PFSK-1 (cell line): ENCODE data around the gene OS9.

ENCODE experiments used
- FOXP2 ChIP-seq: optimal IDR thresholded peaks from 2 replicates; pipeline ENCODE3; 2011; ENCODE audit warnings: borderline replicate concordance, control low read depth, inconsistent platforms; ENCODE audit not compliant: insufficient read depth; ENCODE audit errors: extremely low read length, extremely low read depth
- POLR2AphosphoS5 ChIP-seq: IDR thresholded peaks from 2 replicates; pipeline ENCODE4 v1.6.1; 2012; ENCODE audit warnings: low read depth, mild to moderate bottlenecking, control low read depth, low read length, moderate library complexity
- SIN3A ChIP-seq: IDR thresholded peaks from 2 replicates; pipeline ENCODE4 v1.6.1; 2012; ENCODE audit warnings: mild to moderate bottlenecking, low read length, moderate library complexity, borderline replicate concordance; ENCODE audit not compliant: insufficient read depth
- TAF1 ChIP-seq: IDR thresholded peaks from 2 replicates; pipeline ENCODE4 v1.6.1; 2012; ENCODE audit warnings: low read length, control low read depth, borderline replicate concordance; ENCODE audit not compliant: insufficient read depth
- TF ChIP-seq, protein P1 (sequence below), 2 experiments: IDR thresholded peaks; 2 replicates each; pipeline versions ENCODE4 v1.6.1 to v1.8.0; 2011 to 2012; ENCODE audit warnings: low read depth in 2 of 2, low read length in 2 of 2, control low read depth in 1 of 2, inconsistent platforms in 1 of 2, mild to moderate bottlenecking in 1 of 2, moderate library complexity in 1 of 2; ENCODE audit not compliant: insufficient read depth in 1 of 2

The OS9 gene

DNA sequence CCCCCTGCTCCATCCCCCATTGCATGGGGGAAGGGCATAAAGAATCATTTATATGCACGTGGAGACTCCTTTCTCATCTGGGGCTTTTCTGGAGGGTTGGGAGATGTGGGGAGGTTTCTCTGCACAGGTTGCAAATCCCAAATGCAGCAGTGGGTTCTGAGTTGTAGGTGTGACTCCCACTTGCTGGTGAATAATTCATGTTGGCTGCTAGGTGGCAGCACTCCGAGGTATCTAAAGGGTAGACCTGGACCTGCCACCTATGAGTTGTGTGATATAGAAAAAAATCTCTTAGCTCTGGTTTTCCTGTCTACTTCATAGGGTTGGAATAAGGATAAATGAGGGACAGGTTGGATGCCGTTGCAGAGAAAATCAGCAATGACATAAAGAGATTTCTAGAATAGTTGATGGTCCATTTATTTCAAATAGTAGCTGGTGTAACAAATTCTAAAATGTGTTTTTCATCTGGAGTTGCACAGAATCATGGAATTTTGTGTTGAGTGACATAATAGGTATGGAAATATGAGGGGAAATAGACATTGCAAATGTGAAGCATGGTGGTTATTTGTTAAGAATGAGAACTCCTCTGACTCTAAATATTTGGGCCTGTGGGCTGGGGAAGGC is 65.5 kb downstream of the OS9 start:
- TF ChIP-seq, protein P1, sequence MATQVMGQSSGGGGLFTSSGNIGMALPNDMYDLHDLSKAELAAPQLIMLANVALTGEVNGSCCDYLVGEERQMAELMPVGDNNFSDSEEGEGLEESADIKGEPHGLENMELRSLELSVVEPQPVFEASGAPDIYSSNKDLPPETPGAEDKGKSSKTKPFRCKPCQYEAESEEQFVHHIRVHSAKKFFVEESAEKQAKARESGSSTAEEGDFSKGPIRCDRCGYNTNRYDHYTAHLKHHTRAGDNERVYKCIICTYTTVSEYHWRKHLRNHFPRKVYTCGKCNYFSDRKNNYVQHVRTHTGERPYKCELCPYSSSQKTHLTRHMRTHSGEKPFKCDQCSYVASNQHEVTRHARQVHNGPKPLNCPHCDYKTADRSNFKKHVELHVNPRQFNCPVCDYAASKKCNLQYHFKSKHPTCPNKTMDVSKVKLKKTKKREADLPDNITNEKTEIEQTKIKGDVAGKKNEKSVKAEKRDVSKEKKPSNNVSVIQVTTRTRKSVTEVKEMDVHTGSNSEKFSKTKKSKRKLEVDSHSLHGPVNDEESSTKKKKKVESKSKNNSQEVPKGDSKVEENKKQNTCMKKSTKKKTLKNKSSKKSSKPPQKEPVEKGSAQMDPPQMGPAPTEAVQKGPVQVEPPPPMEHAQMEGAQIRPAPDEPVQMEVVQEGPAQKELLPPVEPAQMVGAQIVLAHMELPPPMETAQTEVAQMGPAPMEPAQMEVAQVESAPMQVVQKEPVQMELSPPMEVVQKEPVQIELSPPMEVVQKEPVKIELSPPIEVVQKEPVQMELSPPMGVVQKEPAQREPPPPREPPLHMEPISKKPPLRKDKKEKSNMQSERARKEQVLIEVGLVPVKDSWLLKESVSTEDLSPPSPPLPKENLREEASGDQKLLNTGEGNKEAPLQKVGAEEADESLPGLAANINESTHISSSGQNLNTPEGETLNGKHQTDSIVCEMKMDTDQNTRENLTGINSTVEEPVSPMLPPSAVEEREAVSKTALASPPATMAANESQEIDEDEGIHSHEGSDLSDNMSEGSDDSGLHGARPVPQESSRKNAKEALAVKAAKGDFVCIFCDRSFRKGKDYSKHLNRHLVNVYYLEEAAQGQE (IDR thresholded peaks at IDR 0.05; ENCODE audit: insufficient read depth in 1 of 2, low read depth in 2 of 2, low read length in 2 of 2) = no peak
- no peak for TF ChIP-seq SIN3A
- no peak for TF ChIP-seq FOXP2
- TF ChIP-seq POLR2AphosphoS5 = no peak
- no peak for TF ChIP-seq TAF1

DNA sequence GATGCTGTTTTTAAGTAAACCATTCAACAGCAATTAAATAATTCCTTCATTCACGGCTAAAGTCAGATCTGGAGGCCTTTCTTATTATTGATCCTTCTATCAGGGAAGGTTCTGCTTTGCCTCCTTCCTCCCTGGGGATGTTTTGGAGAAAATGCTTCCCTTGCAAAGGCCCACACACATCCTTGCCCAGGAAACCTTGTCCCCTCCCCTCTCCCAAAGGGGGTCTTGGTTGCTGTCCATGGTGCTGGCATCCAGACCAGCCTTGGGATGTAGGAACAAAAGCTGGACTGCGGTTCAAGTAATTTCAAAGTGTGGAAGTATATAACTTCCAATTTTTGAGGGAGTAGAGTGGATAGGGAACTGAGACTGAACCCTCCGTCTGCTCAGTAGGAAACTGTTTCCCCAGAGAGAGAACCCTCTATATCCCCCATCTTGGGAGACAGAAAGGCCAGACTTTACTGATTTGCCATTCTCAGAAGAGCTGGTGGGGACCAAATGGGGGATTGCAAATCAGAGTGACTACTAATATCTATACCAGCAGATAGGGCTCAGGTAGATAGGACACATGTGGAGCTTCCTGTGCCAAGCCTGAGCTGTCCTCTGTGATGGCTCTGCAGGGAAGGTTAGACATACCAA is 66.5 kb downstream of the OS9 start:
- TF ChIP-seq, protein P1 (IDR thresholded peaks at IDR 0.05; ENCODE audit: insufficient read depth in 1 of 2, low read depth in 2 of 2, low read length in 2 of 2) = peak; percentile 87 to 97
- TF ChIP-seq SIN3A (no peak), TAF1 (no peak), FOXP2 (no peak), POLR2AphosphoS5 (no peak)

DNA sequence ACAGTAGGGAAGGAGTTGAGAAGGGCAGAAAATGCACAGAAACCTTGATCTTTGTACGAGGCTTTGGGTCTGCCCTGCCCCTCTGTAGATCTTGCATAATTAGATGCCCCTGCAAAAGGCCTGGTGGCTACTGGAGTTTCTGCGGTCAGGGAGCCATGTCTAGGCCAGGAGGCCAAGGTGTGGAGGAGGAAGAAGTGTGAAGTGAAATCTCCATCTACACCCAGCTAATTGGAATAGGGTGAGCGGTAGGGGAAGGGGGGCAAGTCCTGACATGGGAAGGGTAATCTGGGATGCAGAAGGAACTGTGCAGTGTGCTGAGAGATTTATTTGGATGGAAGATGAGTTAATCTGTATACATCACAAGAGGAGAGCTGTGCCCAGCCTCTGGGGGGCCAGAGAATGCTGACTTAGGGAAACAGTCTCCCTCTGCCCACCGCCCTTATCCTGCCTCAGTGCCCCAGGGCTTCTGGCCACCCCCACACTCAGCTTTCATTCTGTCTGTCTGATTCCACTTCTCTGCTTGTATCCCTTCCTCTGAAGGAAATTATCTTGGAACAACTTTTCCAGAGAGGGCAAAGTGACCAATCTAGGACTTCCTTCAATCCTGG is 67.6 kb downstream of the OS9 start:
- no peak for TF ChIP-seq SIN3A

DNA sequence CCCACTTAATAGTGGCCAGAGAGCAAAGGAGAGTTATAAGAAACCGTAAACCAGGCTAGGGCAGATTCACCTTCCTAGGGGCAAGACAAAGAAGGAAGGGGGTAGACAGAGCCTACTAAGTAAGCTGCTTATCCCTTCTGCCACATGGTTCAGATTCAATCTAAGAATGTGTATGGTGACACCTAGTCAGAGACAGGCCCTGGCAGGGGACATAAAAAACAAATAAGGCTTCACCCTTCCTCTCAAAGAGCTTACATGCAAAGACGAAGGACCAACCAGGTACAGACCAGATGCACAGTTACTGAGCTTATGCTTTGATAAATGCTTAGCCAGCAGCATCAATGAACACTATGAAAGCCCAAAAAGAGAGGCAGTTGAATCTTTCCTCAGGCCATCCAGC is 68.5 kb downstream of the OS9 start:
- TF ChIP-seq FOXP2 (no peak), POLR2AphosphoS5 (no peak)

DNA sequence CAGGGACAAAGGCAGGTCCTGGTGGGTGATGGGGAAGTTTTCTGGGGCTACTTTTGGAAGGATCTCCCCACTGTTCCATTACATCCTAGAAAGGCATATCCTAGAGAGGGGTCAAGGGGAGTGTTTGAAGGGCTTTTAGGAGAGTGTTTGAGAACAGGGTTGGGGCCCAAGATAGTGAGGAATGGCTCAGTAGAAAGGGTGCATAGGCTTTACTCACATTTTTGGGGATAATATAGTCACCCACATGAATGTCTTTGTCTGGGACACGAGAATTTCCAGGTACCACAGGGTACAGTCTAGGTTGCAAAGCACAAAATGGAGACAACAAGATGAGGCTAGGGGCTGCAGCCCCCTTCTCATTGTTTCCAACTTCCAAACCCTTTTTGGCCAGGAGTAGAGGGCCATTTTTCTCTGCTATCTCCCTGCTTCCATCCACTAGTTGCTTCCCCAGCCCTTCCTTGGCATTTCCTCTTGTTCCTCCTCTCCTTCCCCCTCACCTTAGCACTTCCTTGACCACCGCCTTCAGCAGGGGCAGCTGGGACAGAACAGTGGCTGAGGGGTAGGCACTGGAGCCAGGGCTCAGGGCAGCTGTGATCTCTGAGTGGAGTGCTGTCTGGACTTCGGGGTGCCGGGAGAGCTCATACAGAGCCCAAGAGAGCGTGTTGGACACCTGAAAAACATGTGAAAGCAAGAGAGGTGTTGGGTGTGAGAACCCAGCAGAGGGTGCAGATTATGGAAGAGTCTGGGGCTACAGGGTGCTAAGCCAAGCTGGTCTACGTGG is 70.1 kb downstream of the OS9 start:
- no peak for TF ChIP-seq POLR2AphosphoS5
- TF ChIP-seq, protein P1 (IDR thresholded peaks at IDR 0.05; ENCODE audit: insufficient read depth in 1 of 2, low read depth in 2 of 2, low read length in 2 of 2) = no peak
- no peak for TF ChIP-seq SIN3A
- TF ChIP-seq TAF1 = no peak
- no peak for TF ChIP-seq FOXP2

DNA sequence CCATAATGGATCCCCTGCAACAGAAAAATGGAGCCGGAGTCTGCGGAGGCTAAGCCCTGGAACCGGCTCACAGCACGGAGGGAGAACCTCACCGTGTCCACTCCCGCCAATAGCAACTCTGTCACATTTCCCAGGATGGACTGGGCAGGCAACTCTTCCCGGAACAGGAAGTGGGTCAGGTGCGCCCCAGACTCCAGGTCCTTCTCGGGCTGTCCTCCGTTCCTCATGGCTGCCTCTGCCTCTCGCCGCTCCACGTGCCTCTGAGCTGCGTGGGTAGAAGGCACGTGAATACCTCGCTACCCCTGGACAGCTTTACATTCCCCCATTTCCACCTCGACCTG is 70.7 kb downstream of the OS9 start:
- no peak for TF ChIP-seq SIN3A
- TF ChIP-seq FOXP2 = no peak
- TF ChIP-seq, protein P1 (IDR thresholded peaks at IDR 0.05; ENCODE audit: insufficient read depth in 1 of 2, low read depth in 2 of 2, low read length in 2 of 2) = no peak
- TF ChIP-seq POLR2AphosphoS5 = no peak
- no peak for TF ChIP-seq TAF1
